ENCODE data around the gene NETO1.

DNA sequence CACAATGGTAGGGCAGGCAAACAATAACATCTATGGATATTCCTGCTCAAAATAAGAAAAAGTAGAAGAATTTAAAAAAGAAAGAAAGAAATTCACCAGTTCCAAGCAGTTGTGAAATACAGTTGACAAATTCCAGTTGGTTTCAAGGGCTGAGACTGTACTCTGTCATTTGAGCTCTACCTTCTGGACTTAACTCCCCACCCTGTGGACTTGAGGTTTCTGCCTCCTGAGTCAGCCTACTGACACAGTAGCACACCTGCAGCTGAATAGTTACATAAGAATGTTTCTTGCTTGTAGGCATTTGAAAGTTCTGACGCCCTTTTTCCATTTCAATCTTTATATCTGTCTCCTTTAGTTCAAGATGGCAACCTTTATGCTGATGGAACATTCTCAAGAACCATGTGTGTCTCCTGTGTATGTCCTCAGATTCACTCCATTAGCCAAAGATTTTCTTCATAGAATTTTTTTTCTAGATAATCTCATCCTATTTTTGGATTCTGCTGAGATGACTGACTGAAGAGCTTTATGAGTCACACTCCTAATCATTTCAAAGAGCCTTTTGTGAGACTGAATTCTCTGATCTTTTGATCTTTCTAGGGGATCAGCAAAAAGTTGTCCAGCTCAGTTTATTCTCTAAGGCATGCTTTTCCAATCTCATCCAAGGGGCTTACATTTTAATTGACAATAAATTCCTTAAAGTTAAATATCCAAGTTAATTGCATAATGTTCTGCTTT, 19.1 kb downstream of the NETO1 start:
- TF ChIP-seq POLR2A (IDR thresholded peaks at IDR 0.05; ENCODE audit: low read length), result no peak
- no peak for TF ChIP-seq GATA1 (IDR thresholded peaks at IDR 0.05; ENCODE audit: low read depth, low read length)
